A172 (cell line): Measurements from ENCODE around the gene ELAVL1. TPM values are rescaled to one million over a fixed set of nuclear protein-coding genes. Genes with fewer than 3 reads are reported as not detected.
"Not testable (repeated sequence)": the region's sequence is repeated elsewhere in the genome, so short reads cannot be mapped to it uniquely, and the experiment has no call there.

ENCODE experiments used
- DNase-seq: peaks from one replicate; pipeline ENCODE4 v3.0.0-alpha.2; 2015; ENCODE audit warnings: low spot score
- total RNA-seq: library from RNA; depleted of rRNA; stranded (reverse); fragments of >200 nt; shearing (Covaris generic); gene quantifications from 2 replicates; pipeline ENCODE4 v1.2.3, GENCODE V29; 2014; rRNA removed

Gene ELAVL1
- 69.3 and 79.7 TPM in 2 replicates for total RNA-seq

GRCh38 chr19:8005534-8006256 lies at the start of gene ELAVL1:
TSS of gene ELAVL1 (minus strand) at chr19:8005641. CDS start at chr19:7991815, 13,826 bp downstream.
- peak; percentile 67 for DNase-seq

- DNase-seq = no peak
Measured at GRCh38 chr19:8054169-8054568, 48.7 kb upstream of the ELAVL1 start.

- DNase-seq = no peak
Measured at GRCh38 chr19:8052464-8052859, 47.0 kb upstream of the ELAVL1 start, which contains the start of gene CCL25. TSS of gene CCL25 (plus strand) at chr19:8052760. CDS start at chr19:8053050, 290 bp downstream.

- peak; percentile 60 for DNase-seq
Measured at GRCh38 chr19:8050274-8051096, 45.0 kb upstream of the ELAVL1 start.

GRCh38 chr19:8046569-8047165 lies 41.2 kb upstream of the ELAVL1 start:
- no peak for DNase-seq

GRCh38 chr19:8045872-8046568 lies 40.6 kb upstream of the ELAVL1 start:
- DNase-seq = no peak

GRCh38 chr19:8044018-8044417 lies 38.6 kb upstream of the ELAVL1 start:
- no peak for DNase-seq

GRCh38 chr19:8042900-8043299 lies 37.5 kb upstream of the ELAVL1 start:
- DNase-seq = no peak

- DNase-seq = no peak
Measured at GRCh38 chr19:8041531-8041931, 36.1 kb upstream of the ELAVL1 start.

- no peak for DNase-seq
Measured at GRCh38 chr19:8039231-8039630, 33.8 kb upstream of the ELAVL1 start.

- DNase-seq = no peak
Measured at GRCh38 chr19:8038815-8039214, 33.4 kb upstream of the ELAVL1 start.

- no peak for DNase-seq
Measured at GRCh38 chr19:8036434-8037099, 31.1 kb upstream of the ELAVL1 start.

GRCh38 chr19:8034178-8034525 lies 28.7 kb upstream of the ELAVL1 start:
- no peak for DNase-seq

GRCh38 chr19:8033287-8034177 lies 28.1 kb upstream of the ELAVL1 start:
- not testable (repeated sequence) for DNase-seq

- no peak for DNase-seq
Measured at GRCh38 chr19:8030960-8031359, 25.5 kb upstream of the ELAVL1 start.

- no peak for DNase-seq
Measured at GRCh38 chr19:8028951-8029491, 23.6 kb upstream of the ELAVL1 start.

GRCh38 chr19:8025316-8025715 lies 19.9 kb upstream of the ELAVL1 start:
- DNase-seq = no peak

GRCh38 chr19:8024256-8024655 lies 18.8 kb upstream of the ELAVL1 start:
- not testable (repeated sequence) for DNase-seq

- no peak for DNase-seq
Measured at GRCh38 chr19:8023371-8023770, 17.9 kb upstream of the ELAVL1 start.

GRCh38 chr19:8022275-8022674 lies 16.8 kb upstream of the ELAVL1 start:
- no peak for DNase-seq
